Mesenteric fat pad (tissue), 1 donor: ENCODE data around the gene MRPL50. TPM values are rescaled to one million over a fixed set of nuclear protein-coding genes. Genes with fewer than 3 reads are reported as not detected.

Experiments
- DNase-seq: peaks from one replicate; pipeline ENCODE4 v3.0.0-alpha.2; 2020; ENCODE audit warnings: low spot score
- total RNA-seq: library from RNA; stranded (reverse); fragmentation: NEBNext Ultra II Directional; extraction: Animal tissue kit (Norgen Biotek cat#: 25700); gene quantifications from one replicate; pipeline ENCODE4 v1.2.1, GENCODE V29; 2021
- donor health status: DM: yes; HTN: yes; CAD: no.

MRPL50 gene
- total RNA-seq, 1 donor from 2014 or later = 10.1 TPM

GRCh38 chr9:101341958-101342357, 56.5 kb downstream of the MRPL50 start:
- DNase-seq = no peak

Other genes with a start within 250 kb of the MRPL50 start
- gene BAAT, start 13.6 kb downstream of the MRPL50 start, total RNA-seq = not detected
- 21.6 TPM for gene ZNF189, start 233 bp upstream of the MRPL50 start, total RNA-seq
- gene ALDOB, start 37.2 kb upstream of the MRPL50 start, total RNA-seq = 4.7 TPM
- gene RNF20, start 135.2 kb upstream of the MRPL50 start, total RNA-seq = 34.2 TPM
- gene PPP3R2, start 196.4 kb upstream of the MRPL50 start, total RNA-seq = not detected